ENCODE measurements around the gene GPS2. TPM values are rescaled to one million over a fixed set of nuclear protein-coding genes. Genes with fewer than 3 reads are reported as not detected.
"Not testable (repeated sequence)": the region's sequence is repeated elsewhere in the genome, so short reads cannot be mapped to it uniquely, and the experiment has no call there.

Gene GPS2
- total and polyA plus RNA-seq, 11 donors = 51.0 to 118 (median 62.3) TPM

DNA sequence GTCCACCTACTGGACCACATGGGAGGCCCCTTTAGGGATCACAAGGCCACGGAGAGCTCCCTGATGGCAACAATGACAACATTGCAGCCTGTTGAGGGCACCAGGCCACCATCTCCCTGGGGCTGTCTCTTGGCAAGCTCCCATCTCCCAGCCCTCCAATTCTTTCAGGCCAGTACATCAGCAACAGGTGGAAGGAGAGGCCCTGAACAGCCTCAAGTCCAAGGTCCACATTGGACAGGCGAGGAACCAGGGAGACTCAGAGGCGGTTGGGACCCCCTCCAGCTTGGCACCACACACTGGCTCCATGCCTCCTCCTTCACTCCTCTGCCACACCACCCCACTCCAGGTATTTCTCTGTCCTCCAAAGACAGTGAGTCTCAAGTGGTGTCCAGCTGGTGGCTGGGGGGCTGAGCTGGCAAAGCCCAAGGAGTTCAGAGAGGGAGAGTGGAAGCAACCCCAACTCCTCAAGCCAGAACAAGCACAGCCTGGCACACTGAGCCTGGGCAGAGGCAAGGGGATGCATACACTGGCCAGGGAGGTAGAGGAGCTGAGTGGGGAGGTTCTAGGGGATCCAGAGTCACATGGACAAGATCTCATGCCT lies 19.9 kb upstream of the GPS2 start:
- no peak for ATAC-seq
- H3K36me3 ChIP-seq = no peaks in the 10 kb centered on the region
- H3K4me3 ChIP-seq = no peak overlapping the region
- intact Hi-C loops (cut with DNase I) = no loop called here
- H3K27me3 ChIP-seq = peaks cover 0 to 47% (median 5%) of the 10 kb centered on the region in 9 donors
- no peak for DNase-seq
- TF ChIP-seq POLR2A (IDR thresholded peaks at IDR 0.05) = no peak
- TF ChIP-seq, protein P1, sequence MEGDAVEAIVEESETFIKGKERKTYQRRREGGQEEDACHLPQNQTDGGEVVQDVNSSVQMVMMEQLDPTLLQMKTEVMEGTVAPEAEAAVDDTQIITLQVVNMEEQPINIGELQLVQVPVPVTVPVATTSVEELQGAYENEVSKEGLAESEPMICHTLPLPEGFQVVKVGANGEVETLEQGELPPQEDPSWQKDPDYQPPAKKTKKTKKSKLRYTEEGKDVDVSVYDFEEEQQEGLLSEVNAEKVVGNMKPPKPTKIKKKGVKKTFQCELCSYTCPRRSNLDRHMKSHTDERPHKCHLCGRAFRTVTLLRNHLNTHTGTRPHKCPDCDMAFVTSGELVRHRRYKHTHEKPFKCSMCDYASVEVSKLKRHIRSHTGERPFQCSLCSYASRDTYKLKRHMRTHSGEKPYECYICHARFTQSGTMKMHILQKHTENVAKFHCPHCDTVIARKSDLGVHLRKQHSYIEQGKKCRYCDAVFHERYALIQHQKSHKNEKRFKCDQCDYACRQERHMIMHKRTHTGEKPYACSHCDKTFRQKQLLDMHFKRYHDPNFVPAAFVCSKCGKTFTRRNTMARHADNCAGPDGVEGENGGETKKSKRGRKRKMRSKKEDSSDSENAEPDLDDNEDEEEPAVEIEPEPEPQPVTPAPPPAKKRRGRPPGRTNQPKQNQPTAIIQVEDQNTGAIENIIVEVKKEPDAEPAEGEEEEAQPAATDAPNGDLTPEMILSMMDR (IDR thresholded peaks at IDR 0.05) = no peak
- peaks cover 0 to 38% (median 6%) of the 10 kb centered on the region in 12 donors for H3K4me1 ChIP-seq
- WGBS, 4 donors = 81 to 91% (median 89%) methylated on average over 3 of the region's 3 CpGs
- H3K27ac ChIP-seq = no peak overlapping the region
- H3K9me3 ChIP-seq = no peaks in the 10 kb centered on the region

DNA sequence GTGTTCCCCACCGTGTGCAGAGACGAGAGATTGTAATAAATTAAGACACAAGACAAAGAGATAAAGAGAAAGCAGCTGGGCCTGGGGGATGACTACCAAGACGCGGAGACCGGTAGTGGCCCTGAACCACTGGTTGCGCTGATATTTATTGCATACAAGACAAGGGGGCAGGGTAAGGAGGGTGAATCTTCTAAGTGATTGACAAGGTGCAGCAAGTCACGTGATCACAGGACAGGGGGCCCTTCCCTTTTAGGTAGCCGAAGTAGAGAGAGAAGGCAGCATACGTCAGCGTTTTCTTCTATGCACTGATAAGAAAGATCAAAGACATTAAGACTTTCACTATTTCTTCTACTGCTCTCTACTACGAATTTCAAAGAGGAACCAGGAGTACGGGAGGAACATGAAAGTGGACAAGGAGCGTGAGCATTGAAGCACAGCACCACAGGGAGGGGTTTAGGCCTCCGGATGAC lies 17.5 kb upstream of the GPS2 start:
- peak overlapping the region in 1 of 12 donors; percentile 37 for H3K27ac ChIP-seq
- DNase-seq; H3K4me3 ChIP-seq; ATAC-seq; H3K9me3 ChIP-seq; H3K36me3 ChIP-seq; intact Hi-C loops (cut with DNase I): not testable (repeated sequence)
- peaks cover 0 to 35% (median 0%) of the 10 kb centered on the region in 9 donors for H3K27me3 ChIP-seq
- WGBS, 4 donors = 46 to 52% (median 48%) methylated on average over 14 of the region's 14 CpGs
- peaks cover 0 to 39% (median 16%) of the 10 kb centered on the region in 12 donors for H3K4me1 ChIP-seq

DNA sequence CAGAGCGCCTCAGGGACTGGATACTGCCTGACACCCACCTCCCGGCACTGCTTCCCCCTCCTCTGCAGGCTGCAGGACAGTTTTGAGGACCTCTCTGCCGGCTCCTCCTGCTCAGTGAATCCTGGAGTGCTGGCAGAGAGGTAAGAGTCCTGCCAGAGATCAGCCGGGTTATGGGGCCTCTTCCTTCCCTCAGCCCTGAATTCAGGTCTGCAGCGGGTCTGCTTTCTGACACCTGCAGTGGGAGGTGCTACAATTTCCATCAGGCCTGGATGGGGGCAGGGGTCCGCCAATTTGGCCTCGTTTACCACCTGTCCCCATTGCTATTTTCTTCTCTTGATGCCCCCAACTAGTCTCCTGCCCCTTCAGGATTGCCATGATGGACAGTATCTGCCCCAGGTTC lies 17.0 kb upstream of the GPS2 start:
- 47 to 59% (median 56%) methylated on average over 7 of the region's 7 CpGs for WGBS, 4 donors
- no peak for DNase-seq
- no peaks in the 10 kb centered on the region for H3K9me3 ChIP-seq

DNA sequence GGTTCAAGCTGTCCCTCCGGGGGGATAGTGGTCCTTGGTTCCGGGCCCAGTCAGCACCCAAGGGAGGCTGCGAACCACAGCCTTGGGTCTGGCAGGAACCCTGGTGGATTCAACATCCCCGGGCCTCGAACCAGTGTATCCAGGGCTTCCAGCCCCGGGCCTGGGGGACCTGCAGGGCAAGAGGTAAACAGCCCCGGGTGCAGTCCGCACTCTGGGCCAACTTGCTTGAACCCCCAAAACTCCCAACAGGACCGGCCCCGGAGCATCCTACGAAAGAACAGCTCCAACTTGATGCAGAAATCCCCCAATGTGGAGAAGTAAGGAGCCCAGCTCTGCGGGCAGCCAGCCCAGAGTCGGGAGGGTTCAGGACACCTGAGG lies 15.5 kb upstream of the GPS2 start:
- peak overlapping the region; percentile 67 to 95 (median 90) for H3K4me3 ChIP-seq
- H3K27me3 ChIP-seq = peaks cover 0 to 19% (median 0%) of the 10 kb centered on the region in 9 donors
- H3K4me1 ChIP-seq = peaks cover 0 to 24% (median 16%) of the 10 kb centered on the region in 12 donors
- ATAC-seq = no peak
- no peak for TF ChIP-seq POLR2A (IDR thresholded peaks at IDR 0.05)
- TF ChIP-seq, protein P1 (IDR thresholded peaks at IDR 0.05) = no peak
- WGBS, 4 donors = 58 to 96% (median 67%) methylated on average over 6 to 13 of the region's 13 CpGs
- intact Hi-C loops (cut with DNase I) = loop anchor here in 1 of 10 donors (1.0 kb wide), 1 partner anchor 20 kb away; no protein-coding TSS in a partner anchor
- peak overlapping the region in 11 of 12 donors; percentile 81 to 97 (median 90) for H3K27ac ChIP-seq
- H3K36me3 ChIP-seq = peaks cover 0 to 13% (median 11%) of the 10 kb centered on the region in 9 donors
- no peak for DNase-seq
- no peaks in the 10 kb centered on the region for H3K9me3 ChIP-seq

More for the DNA sequence above, 17.0 kb upstream of the GPS2 start:
- H3K27me3 ChIP-seq = peaks cover 0 to 34% (median 0%) of the 10 kb centered on the region in 9 donors
- TF ChIP-seq POLR2A (IDR thresholded peaks at IDR 0.05) = no peak
- TF ChIP-seq, protein P1 (IDR thresholded peaks at IDR 0.05) = no peak
- intact Hi-C loops (cut with DNase I) = no loop called here
- no peak overlapping the region for H3K4me3 ChIP-seq
- peaks cover 0 to 33% (median 16%) of the 10 kb centered on the region in 12 donors for H3K4me1 ChIP-seq
- H3K27ac ChIP-seq = peak overlapping the region in 1 of 12 donors; percentile 37
- no peaks in the 10 kb centered on the region for H3K36me3 ChIP-seq
- no peak for ATAC-seq

All from heart left ventricle (tissue), 16 donors.